Neural cell (in vitro differentiated cells): ENCODE results near the gene RPS15.

Source experiments
- CTCF ChIP-seq: fragments of 450-650 bp; IDR thresholded peaks from 2 replicates; pipeline ENCODE4 v1.5.1; 2014; ENCODE audit warnings: antibody characterized with exemption, mild to moderate bottlenecking, moderate library complexity; ENCODE audit not compliant: poor library complexity, severe bottlenecking
- EP300 ChIP-seq: fragments of 450-650 bp; conservative IDR thresholded peaks from 2 replicates; pipeline ENCODE4 v1.6.1; 2014; ENCODE audit warnings: antibody characterized with exemption, mild to moderate bottlenecking, moderate library complexity; ENCODE audit not compliant: poor library complexity, severe bottlenecking
- EZH2 ChIP-seq: fragments of 200-600, 300-800 bp; shearing (Covaris generic), sonication (generic); IDR thresholded peaks from 2 replicates; pipeline ENCODE4 v1.6.1; 2014; ENCODE audit warnings: antibody characterized with exemption, low read length, borderline replicate concordance, mild to moderate bottlenecking; ENCODE audit not compliant: insufficient read depth, poor library complexity, severe bottlenecking
- POLR2AphosphoS5 ChIP-seq: IDR thresholded peaks from 2 replicates; pipeline ENCODE4 v1.6.1; 2012
- RAD21 ChIP-seq: fragments of 450-650 bp; conservative IDR thresholded peaks from 2 replicates; pipeline ENCODE4 v1.6.1; 2014; ENCODE audit warnings: antibody characterized with exemption, mild to moderate bottlenecking, moderate library complexity
- REST ChIP-seq: IDR thresholded peaks from 2 replicates; pipeline ENCODE4 v1.6.1; 2012; ENCODE audit warnings: borderline replicate concordance
- TAF1 ChIP-seq: IDR thresholded peaks from 2 replicates; pipeline ENCODE4 v1.6.1; 2012; ENCODE audit warnings: low read depth

GRCh38 chr19:1429750-1430149 is 8.4 kb upstream of the RPS15 start:
- TF ChIP-seq CTCF (no peak), EP300 (no peak), EZH2 (no peak), REST (no peak), TAF1 (no peak), POLR2AphosphoS5 (no peak), RAD21 (no peak)
